Astrocyte of the spinal cord (primary cell): ENCODE measurements around the gene R3HDML.

Experiments
- DNase-seq: peaks from one replicate; pipeline ENCODE4 v3.0.0; 2011; ENCODE audit warnings: low read depth, low spot score
- H3K4me3 ChIP-seq: 2 replicates; pipeline ENCODE4 v1.5.1; 2011; ENCODE audit warnings: low read depth, mild to moderate bottlenecking, low read length, moderate library complexity
- in situ Hi-C: cut with HindIII; loops from 2 replicates; pipeline ENCODE4 v1.10.0; 2017; ENCODE audit warnings: low sequenced_read_pairs
- TF ChIP-seq, protein P1 (sequence below): IDR thresholded peaks from 2 replicates; pipeline ENCODE4 v1.5.1; 2012; ENCODE audit warnings: low read depth, mild to moderate bottlenecking, low read length, inconsistent platforms

The R3HDML gene

DNA sequence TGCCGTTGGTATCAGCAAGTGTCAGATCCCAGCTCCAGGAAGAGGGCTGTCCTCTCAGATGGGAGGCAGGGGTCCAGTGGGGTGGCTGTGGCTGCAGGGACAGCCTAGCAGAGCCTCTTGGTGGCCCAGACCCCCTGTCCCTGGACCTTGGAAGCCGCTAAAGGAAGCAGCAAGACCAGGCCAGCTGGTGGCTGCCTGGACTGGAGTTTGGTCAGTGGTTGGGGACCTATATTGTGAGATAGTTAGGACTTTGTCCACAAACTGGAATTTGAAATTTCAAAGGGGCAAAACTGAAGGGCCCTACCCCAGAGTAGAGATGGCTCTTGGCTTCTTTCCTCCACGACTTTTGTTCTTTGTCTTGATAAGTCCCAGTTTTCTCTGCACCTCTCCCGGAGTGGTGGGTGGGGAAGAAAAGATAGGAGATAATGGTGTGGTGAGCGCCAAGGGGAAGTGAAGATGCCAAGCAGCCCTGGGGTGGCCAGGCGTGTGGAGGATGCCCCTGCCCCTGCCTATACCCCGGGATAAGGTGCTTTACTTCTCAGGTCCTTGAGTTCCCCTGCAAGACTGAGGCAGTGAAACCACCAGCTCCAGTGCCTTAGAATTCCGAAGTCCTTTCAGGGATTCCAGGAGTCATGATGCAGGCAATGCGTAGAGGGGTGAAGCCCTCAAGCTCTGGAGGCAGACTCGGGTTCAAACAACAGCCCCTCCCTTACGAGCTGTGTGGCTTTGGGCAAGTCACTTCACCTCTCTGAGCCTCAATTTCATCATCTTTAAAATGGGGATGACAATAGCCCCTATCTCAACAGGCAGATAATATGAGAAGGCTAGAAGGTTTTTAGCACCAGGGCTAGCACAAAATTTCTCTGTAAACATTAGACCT, 58.9 kb downstream of the R3HDML start:
- DNase-seq, result no peak
- in situ Hi-C loops, result no loop called here
- no peak overlapping the region for H3K4me3 ChIP-seq
- TF ChIP-seq, protein P1, sequence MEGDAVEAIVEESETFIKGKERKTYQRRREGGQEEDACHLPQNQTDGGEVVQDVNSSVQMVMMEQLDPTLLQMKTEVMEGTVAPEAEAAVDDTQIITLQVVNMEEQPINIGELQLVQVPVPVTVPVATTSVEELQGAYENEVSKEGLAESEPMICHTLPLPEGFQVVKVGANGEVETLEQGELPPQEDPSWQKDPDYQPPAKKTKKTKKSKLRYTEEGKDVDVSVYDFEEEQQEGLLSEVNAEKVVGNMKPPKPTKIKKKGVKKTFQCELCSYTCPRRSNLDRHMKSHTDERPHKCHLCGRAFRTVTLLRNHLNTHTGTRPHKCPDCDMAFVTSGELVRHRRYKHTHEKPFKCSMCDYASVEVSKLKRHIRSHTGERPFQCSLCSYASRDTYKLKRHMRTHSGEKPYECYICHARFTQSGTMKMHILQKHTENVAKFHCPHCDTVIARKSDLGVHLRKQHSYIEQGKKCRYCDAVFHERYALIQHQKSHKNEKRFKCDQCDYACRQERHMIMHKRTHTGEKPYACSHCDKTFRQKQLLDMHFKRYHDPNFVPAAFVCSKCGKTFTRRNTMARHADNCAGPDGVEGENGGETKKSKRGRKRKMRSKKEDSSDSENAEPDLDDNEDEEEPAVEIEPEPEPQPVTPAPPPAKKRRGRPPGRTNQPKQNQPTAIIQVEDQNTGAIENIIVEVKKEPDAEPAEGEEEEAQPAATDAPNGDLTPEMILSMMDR, result no peak

DNA sequence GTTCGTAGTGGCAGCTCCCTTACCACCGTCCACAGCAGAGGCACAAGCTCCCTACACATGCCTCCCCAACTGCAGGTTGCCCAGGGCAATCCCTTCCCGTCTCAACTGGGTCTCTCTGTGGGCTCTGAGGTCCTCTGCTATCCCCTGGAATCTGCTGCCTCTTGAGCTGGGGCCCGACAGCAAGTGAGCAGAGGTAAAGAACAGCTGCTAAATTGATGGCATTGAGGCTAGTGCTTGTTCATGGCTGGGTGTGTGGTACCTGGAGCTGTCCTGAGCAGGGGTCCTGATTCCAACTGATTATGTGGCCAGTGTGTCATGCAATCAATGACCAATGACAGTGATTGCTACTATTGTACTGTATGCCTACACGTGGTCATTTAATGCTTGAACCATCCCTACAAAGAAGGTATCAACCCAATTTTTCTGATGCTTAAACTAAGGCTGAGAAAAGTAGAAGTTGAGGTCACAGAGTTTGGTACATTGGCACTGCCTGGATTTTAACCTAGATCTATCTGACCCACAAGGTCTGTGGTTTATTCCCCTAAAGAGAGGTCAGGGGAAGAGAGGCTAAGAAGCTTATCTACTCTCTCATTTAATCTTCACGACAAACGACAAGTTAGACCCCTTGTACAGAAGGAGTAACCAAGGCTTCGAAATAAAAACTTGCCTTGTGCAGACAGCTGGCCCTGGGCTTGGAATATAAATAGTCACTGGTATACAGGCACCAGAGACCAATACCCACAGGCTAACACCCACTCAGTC, 59.7 kb downstream of the R3HDML start:
- TF ChIP-seq, protein P1, result no peak
- in situ Hi-C loops, result no loop called here
- H3K4me3 ChIP-seq, result no peak overlapping the region
- DNase-seq, result no peak

- peak; percentile 21 for DNase-seq
- H3K4me3 ChIP-seq, result no peak overlapping the region
- in situ Hi-C loops, result no loop called here
- TF ChIP-seq, protein P1, result no peak
Observed at GRCh38 chr20:44398335-44398734, 61.5 kb downstream of the R3HDML start.

GRCh38 chr20:44399446-44399845, 62.6 kb downstream of the R3HDML start:
- no peak for DNase-seq
- TF ChIP-seq, protein P1, result no peak
- no peak overlapping the region for H3K4me3 ChIP-seq
- in situ Hi-C loops, result no loop called here

- DNase-seq, result no peak
- H3K4me3 ChIP-seq, result no peak overlapping the region
- in situ Hi-C loops, result no loop called here
- TF ChIP-seq, protein P1, result no peak
Observed at GRCh38 chr20:44400671-44400969, 63.8 kb downstream of the R3HDML start.
